K562 (cell line): ENCODE data around the gene SLC22A8. TPM values are rescaled to one million over a fixed set of nuclear protein-coding genes. Genes with fewer than 3 reads are reported as not detected.

ENCODE experiments used
- AFF1 ChIP-seq, 2 experiments: fragments of 450-650 bp; IDR thresholded peaks; 2 replicates each; pipeline ENCODE4 v1.6.1; 2018; ENCODE audit warnings: mild to moderate bottlenecking in 2 of 2, low read depth in 1 of 2; ENCODE audit not compliant: partially characterized antibody in 2 of 2
- ATF6 ChIP-seq: sonication (generic); formaldehyde crosslinking; IDR thresholded peaks from 2 replicates; pipeline ENCODE4 v1.4.0; 2020; ENCODE audit warnings: mild to moderate bottlenecking, missing genetic modification reagents
- BMI1 ChIP-seq: fragments of 150-350 bp; IDR thresholded peaks from 2 replicates; pipeline ENCODE4 v1.6.1; 2014; ENCODE audit warnings: low read length
- DACH1 ChIP-seq: fragments of 450-650 bp; IDR thresholded peaks from 2 replicates; pipeline ENCODE4 v1.6.1; 2018; ENCODE audit not compliant: partially characterized antibody
- HMGXB4 ChIP-seq: sonication (generic); formaldehyde crosslinking; IDR thresholded peaks from 2 replicates; pipeline ENCODE4 v1.8.1; 2023; ENCODE audit warnings: mild to moderate bottlenecking, missing genetic modification reagents
- IRF2 ChIP-seq: sonication (generic); formaldehyde crosslinking; IDR thresholded peaks from 2 replicates; pipeline ENCODE4 v1.8.1; 2022; ENCODE audit warnings: mild to moderate bottlenecking, missing genetic modification reagents
- MLX ChIP-seq, 2 experiments: fragments of 450-650 bp in 1 of 2; sonication (generic) in 1 of 2; formaldehyde crosslinking; conservative IDR thresholded peaks; 2 replicates each; pipeline versions ENCODE4 v1.4.0 to v1.8.1; 2020 to 2022; ENCODE audit warnings: mild to moderate bottlenecking in 1 of 2, missing genetic modification reagents in 1 of 2
- NR3C1 ChIP-seq: sonication (generic); formaldehyde crosslinking; IDR thresholded peaks from 2 replicates; pipeline ENCODE4 v1.8.1; 2022; ENCODE audit warnings: missing genetic modification reagents
- NR4A1 ChIP-seq, 2 experiments: fragments of 250-450 bp in 1 of 2; fragments of 450-650 bp in 1 of 2; sonication (Bioruptor Pico) in 1 of 2; IDR thresholded peaks; 2 replicates each; pipeline versions ENCODE4 v1.4.0 to v1.6.1; 2016 to 2020; ENCODE audit warnings: mild to moderate bottlenecking in 2 of 2, missing compliant biosample characterization in 1 of 2, missing genetic modification characterization in 1 of 2, moderate library complexity in 1 of 2
- RNF2 ChIP-seq: sonication (generic); IDR thresholded peaks from 2 replicates; pipeline ENCODE4 v1.6.1; 2016
- polyA plus RNA-seq, 8 experiments: library from polyadenylated mRNA; depleted of rRNA in 4 of 8; stranded (reverse) in 5 of 8; unstranded in 3 of 8; fragments of >200 nt; fragmentation: Nextera tagmentation in 2 of 8; fragmentation: Illumina TruSeq in 1 of 8; extraction: Ambion mirVana in 2 of 8; extraction: Trizol in 1 of 8; gene quantifications; 2 replicates each; pipeline versions ENCODE4 v1.2.1 to v1.2.3, GENCODE V29; 2011 to 2014; ENCODE audit warnings: inconsistent platforms in 1 of 8, missing spikeins in 1 of 8
- total RNA-seq, 7 experiments: library from RNA; depleted of rRNA in 6 of 7; stranded (reverse); fragments of >200 nt in 6 of 7; fragmentation: Illumina TruSeq in 2 of 7; extraction: Trizol in 2 of 7; gene quantifications; 2 replicates each; pipeline versions ENCODE4 v1.2.1 to v1.2.3, GENCODE V29; 2011 to 2021; ENCODE audit warnings: low replicate concordance in 1 of 7

SLC22A8 gene
- total and polyA plus RNA-seq, 9 of the 15 experiments (the other 6 are each of a cell fraction or from before 2014, with no cell fraction given): not detected

GRCh38 chr11:62980133-62980760 is 35.4 kb downstream of the SLC22A8 start (continued):
- TF ChIP-seq ATF6 (no peak), AFF1 (IDR thresholded peaks at IDR 0.05; ENCODE audit: low read depth in 1 of 2, partially characterized antibody in 2 of 2) (peak in 1 of 2 experiments; percentile 56), HMGXB4 (no peak), MLX (CRISPR knock-in tag; conservative IDR thresholded peaks at IDR 0.05) (no peak), NR4A1 (CRISPR knock-in tag; IDR thresholded peaks at IDR 0.05) (no peak), NR4A1 (tag; IDR thresholded peaks at IDR 0.05) (no peak), DACH1 (no peak), RNF2 (no peak), IRF2 (CRISPR knock-in tag) (no peak), BMI1 (no peak), NR3C1 (CRISPR knock-in tag) (no peak)
